Measurements from ENCODE around the gene RDH12. TPM values are rescaled to one million over a fixed set of nuclear protein-coding genes. Genes with fewer than 3 reads are reported as not detected.

Gene RDH12
- total RNA-seq, 1 donor from 2014 or later: not detected

GRCh38 chr14:67738740-67739504 lies 37.2 kb downstream of the RDH12 start:
- peak; percentile 14 to 78 for DNase-seq (ENCODE audit: low spot score in 2 of 2)
- no peak overlapping the region for H3K4me3 ChIP-seq
- no peaks in the 10 kb centered on the region for H3K4me1 ChIP-seq
- H3K36me3 ChIP-seq: no peaks in the 10 kb centered on the region
- H3K27ac ChIP-seq: no peak overlapping the region
- intact Hi-C loops (cut with DNase I): no loop called here
- no peaks in the 10 kb centered on the region for H3K27me3 ChIP-seq
- no peak for TF ChIP-seq CTCF (IDR thresholded peaks at IDR 0.05)
- H3K9me3 ChIP-seq: no peaks in the 10 kb centered on the region

GRCh38 chr14:67744046-67744445 lies 42.4 kb downstream of the RDH12 start:
- intact Hi-C loops (cut with DNase I): no loop called here
- H3K36me3 ChIP-seq: peaks cover 18 to 29% of the 10 kb centered on the region in 2 donors
- no peak overlapping the region for H3K27ac ChIP-seq
- H3K27me3 ChIP-seq: no peaks in the 10 kb centered on the region
- no peaks in the 10 kb centered on the region for H3K4me1 ChIP-seq
- no peaks in the 10 kb centered on the region for H3K9me3 ChIP-seq
- no peak overlapping the region for H3K4me3 ChIP-seq
- DNase-seq (ENCODE audit: low spot score in 2 of 2): no peak
- no peak for TF ChIP-seq CTCF (IDR thresholded peaks at IDR 0.05)

GRCh38 chr14:67746927-67747326 lies 45.2 kb downstream of the RDH12 start:
- no peak for TF ChIP-seq CTCF (IDR thresholded peaks at IDR 0.05)
- H3K36me3 ChIP-seq: peaks cover 44 to 57% of the 10 kb centered on the region in 2 donors
- DNase-seq (ENCODE audit: low spot score in 2 of 2): no peak
- intact Hi-C loops (cut with DNase I): no loop called here
- H3K4me1 ChIP-seq: no peaks in the 10 kb centered on the region
- H3K27me3 ChIP-seq: no peaks in the 10 kb centered on the region
- H3K4me3 ChIP-seq: no peak overlapping the region
- no peak overlapping the region for H3K27ac ChIP-seq
- H3K9me3 ChIP-seq: no peaks in the 10 kb centered on the region

- Histone ChIP-seq H3K36me3 (peaks cover 56 to 71% of the 10 kb centered on the region in 2 donors), H3K27ac (no peak overlapping the region), H3K4me1 (no peaks in the 10 kb centered on the region), H3K9me3 (no peaks in the 10 kb centered on the region), H3K27me3 (no peaks in the 10 kb centered on the region), H3K4me3 (no peak overlapping the region)
- intact Hi-C loops (cut with DNase I): no loop called here
- no peak for DNase-seq (ENCODE audit: low spot score in 2 of 2)
- TF ChIP-seq CTCF (IDR thresholded peaks at IDR 0.05): no peak
Measured at GRCh38 chr14:67748312-67748711, 46.6 kb downstream of the RDH12 start.

GRCh38 chr14:67749341-67750084 lies 47.8 kb downstream of the RDH12 start:
- peaks cover 68 to 83% of the 10 kb centered on the region in 2 donors for H3K36me3 ChIP-seq

More at GRCh38 chr14:67749341-67750084, 47.8 kb downstream of the RDH12 start:
- no peak for TF ChIP-seq CTCF (IDR thresholded peaks at IDR 0.05)
- Histone ChIP-seq H3K9me3 (no peaks in the 10 kb centered on the region), H3K4me1 (no peaks in the 10 kb centered on the region), H3K27me3 (no peaks in the 10 kb centered on the region), H3K4me3 (no peak overlapping the region), H3K27ac (no peak overlapping the region)
- no peak for DNase-seq (ENCODE audit: low spot score in 2 of 2)
- intact Hi-C loops (cut with DNase I): no loop called here

Data from ascending aorta (tissue), 2 donors.